H1 (cell line): ENCODE measurements around the gene OBSCN. TPM values are rescaled to one million over a fixed set of nuclear protein-coding genes. Genes with fewer than 3 reads are reported as not detected.

Experiments
- HDAC2 ChIP-seq, 2 experiments: fragments of 300-600 bp in 1 of 2; sonication (generic) in 1 of 2; IDR thresholded peaks; 2 replicates each; pipeline ENCODE4 v1.6.1; 2011 to 2012; ENCODE audit warnings: low read depth in 2 of 2, low read length in 2 of 2, mild to moderate bottlenecking in 2 of 2, moderate library complexity in 2 of 2, borderline replicate concordance in 1 of 2, inconsistent platforms in 1 of 2
- POLR2A ChIP-seq, 2 experiments: IDR thresholded peaks; 1 replicate in 1 of 2; 2 replicates in 1 of 2; pipeline ENCODE4 v1.6.1; 2011; ENCODE audit warnings: low read depth in 2 of 2, low read length in 2 of 2, mild to moderate bottlenecking in 2 of 2; ENCODE audit errors: control extremely low read depth in 1 of 2
- polyA plus RNA-seq, 7 experiments: library from polyadenylated mRNA; depleted of rRNA in 3 of 7; stranded (reverse) in 5 of 7; unstranded in 2 of 7; fragments of >200 nt in 5 of 7; fragments of 200-250 nt in 2 of 7; gene quantifications; 1 replicate in 5 of 7; 2 replicates in 1 of 7; 4 replicates in 1 of 7; pipeline versions ENCODE4 v1.2.1 to v1.2.3, GENCODE V29; 2011 to 2013; ENCODE audit warnings: missing spikeins in 2 of 7, mixed read lengths in 2 of 7
- total RNA-seq: library from RNA; stranded (reverse); fragmentation: NEBNext Ultra II Directional; extraction: Animal tissue kit (Norgen Biotek cat#: 25700); gene quantifications from 2 replicates; pipeline ENCODE4 v1.2.1, GENCODE V29; 2021

OBSCN gene
- total and polyA plus RNA-seq, 2 of the 8 experiments (the other 6 are each of a cell fraction or from before 2014, with no cell fraction given): 7.5 to 28.4 TPM

- TF ChIP-seq HDAC2 (IDR thresholded peaks at IDR 0.05; ENCODE audit: borderline replicate concordance in 1 of 2, low read depth in 2 of 2, low read length in 2 of 2) (no peak), POLR2A (IDR thresholded peaks at IDR 0.05; ENCODE audit: control extremely low read depth in 1 of 2, low read depth in 2 of 2, low read length in 2 of 2) (no peak)
Measured at GRCh38 chr1:228341814-228342626, 134.2 kb downstream of the OBSCN start (continued).
